T follicular helper cell (primary cell): ENCODE data around the gene SLC2A2.
"Not testable (repeated sequence)": the region's sequence is repeated elsewhere in the genome, so short reads cannot be mapped to it uniquely, and the experiment has no call there.

ENCODE experiments used
- DNase-seq: peaks from one replicate; pipeline ENCODE4 v3.0.0-alpha.2; 2020; ENCODE audit warnings: low read depth

The SLC2A2 gene

DNA sequence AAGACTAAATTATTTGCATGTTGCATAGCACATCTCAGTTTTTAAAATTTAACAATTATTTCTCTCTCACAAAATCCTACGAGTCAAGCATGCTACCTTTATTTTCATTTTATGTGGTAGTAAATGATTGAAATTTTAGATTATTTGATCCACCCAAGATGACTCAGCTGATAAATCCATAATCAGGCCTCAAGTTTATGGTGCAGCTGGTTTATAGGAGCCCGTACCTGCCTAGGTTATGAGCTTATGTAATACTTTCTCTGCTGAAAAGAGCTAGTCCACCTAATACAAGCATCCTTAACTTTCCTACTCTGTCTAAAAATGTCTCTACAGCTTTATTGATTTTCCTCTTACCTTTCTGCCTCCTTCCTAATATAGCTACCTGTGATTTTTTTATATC is 41.2 kb downstream of the SLC2A2 start:
- DNase-seq, result no peak

DNA sequence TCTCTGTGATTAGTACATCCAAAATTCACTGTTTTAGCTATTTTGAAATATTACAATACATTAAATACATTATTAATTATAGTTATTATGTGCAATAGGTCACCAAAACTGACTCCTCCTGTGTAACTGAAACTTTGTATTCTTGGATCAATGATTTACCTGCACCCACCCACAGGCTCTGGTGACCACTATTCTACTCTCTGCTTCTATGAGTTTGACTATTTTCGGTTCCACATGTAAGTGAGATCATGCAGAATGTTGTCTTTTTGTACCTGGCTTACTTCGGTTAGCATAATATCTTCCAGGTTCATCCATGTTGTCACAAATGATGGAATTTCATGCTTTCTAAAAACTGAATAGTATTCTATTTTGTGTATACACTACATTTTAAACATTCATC is 43.8 kb downstream of the SLC2A2 start:
- DNase-seq, result no peak

GRCh38 chr3:170980399-170980798 is 46.1 kb downstream of the SLC2A2 start:
- no peak for DNase-seq

GRCh38 chr3:170977949-170978745 is 48.4 kb downstream of the SLC2A2 start:
- no peak for DNase-seq

DNA sequence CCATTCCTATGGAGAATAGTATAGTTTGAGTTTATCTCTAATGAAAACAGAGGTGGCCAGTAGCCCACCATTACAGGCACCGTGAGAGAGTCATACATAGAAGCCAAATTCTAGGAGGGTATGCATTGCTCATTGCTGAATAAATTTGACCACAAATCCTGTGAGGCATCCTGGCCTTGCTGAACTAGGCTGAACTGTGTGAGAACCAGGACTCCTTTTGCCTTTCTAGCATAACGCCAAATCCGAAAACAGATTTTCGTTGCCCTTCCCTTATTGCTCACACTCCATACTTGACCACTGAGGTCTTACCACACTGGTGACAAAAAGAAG is 50.4 kb downstream of the SLC2A2 start:
- no peak for DNase-seq

GRCh38 chr3:170975283-170976189 is 51.0 kb downstream of the SLC2A2 start:
- no peak for DNase-seq

DNA sequence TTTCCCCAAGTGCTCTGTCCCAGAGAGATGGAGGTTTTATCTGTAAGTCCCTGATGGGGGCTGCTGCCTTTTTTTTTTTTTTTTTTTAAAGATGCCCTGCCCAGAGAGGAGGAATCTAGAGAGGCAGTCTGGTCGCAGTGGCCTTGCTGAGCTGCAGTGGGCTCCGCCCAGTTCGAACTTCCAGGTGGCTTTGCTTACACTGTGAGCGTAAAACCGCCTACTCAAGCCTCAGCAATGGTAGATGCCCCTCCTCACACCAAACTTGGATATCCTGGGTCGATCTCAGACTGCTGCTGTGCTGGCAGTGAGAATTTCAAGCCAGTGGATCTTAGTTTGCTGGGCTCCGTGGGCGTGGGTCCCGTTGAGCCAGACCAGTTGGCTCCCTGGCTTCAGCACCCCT is 51.6 kb downstream of the SLC2A2 start:
- DNase-seq, result no peak

- DNase-seq, result not testable (repeated sequence)
These were observed 53.6 kb downstream of the SLC2A2 start for GRCh38 chr3:170972917-170973316.

- no peak for DNase-seq
These were observed 59.4 kb downstream of the SLC2A2 start for GRCh38 chr3:170967126-170967525.

DNA sequence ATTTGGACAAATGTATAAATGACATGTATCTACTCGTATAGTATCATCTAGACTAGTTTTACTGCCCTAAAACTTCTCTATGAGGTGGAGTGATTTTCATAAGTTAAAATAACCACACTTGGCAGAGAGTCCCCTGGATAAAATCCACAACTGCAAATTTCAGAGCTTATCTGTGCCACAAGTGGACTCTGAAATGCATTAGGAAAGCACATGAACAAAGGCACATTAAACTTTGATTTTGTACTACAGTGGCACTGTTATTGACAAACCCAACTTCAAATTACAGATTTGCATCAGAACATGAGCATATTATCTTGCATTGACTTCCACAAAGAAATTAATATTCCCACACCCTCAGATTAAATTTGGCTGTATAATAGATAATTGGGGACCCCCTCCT is 60.0 kb downstream of the SLC2A2 start:
- DNase-seq, result no peak

GRCh38 chr3:170962411-170962810 is 64.1 kb downstream of the SLC2A2 start:
- no peak for DNase-seq

DNA sequence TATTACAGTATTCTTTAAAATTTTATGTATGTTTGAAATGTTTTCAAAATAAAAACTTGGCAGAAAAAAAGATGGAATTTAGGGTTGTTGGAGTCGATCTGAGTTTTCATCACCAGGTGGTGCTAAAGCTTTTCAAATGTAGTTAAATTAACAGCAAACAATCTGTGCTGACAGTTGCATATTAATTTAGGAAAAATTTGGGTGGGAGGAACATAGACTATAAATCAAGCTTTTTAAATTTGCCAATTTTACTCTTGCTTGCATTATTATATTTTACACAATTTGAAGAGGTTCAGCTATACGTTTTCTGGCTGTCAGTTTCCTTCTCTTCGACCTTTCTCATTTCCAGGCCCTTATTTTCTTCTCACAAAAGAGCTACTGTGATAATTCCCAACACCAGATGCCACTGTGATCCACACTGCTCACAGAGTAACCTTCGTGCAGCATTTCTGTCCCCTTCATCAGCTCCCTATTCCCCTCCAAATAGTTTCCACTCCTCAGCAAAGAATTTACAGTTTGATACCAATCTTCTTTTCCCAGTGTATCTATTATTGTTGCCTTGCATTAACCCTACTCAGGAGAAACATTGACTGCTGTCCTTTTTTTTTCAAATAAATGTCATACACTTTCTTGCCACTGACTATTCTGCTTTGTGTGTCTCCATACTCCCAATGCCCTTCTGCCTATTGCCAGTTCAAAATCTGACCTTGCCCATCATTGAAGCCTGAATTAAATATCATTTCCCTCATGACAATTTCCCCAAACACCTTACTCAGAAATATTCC is 64.7 kb downstream of the SLC2A2 start:
- no peak for DNase-seq

GRCh38 chr3:170959457-170959856 is 67.1 kb downstream of the SLC2A2 start:
- no peak for DNase-seq

DNA sequence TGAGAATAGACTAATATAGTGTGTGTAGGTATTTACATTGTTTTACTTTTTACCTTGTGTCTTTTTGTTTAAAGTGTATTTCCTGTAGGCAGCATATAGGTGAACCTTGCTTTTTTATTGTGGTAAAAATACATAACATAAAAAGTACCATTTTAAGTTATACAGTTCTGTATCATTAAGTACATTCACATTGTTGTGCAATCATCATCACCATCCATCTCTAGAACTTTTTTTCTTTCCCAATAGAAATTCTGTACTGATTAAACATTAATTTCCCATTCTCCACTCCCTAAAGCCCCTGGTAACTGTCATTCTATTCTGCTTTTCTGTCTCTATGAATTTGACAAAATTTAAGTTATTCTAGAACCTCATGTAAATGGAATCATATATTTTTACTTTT is 69.9 kb downstream of the SLC2A2 start:
- no peak for DNase-seq

DNA sequence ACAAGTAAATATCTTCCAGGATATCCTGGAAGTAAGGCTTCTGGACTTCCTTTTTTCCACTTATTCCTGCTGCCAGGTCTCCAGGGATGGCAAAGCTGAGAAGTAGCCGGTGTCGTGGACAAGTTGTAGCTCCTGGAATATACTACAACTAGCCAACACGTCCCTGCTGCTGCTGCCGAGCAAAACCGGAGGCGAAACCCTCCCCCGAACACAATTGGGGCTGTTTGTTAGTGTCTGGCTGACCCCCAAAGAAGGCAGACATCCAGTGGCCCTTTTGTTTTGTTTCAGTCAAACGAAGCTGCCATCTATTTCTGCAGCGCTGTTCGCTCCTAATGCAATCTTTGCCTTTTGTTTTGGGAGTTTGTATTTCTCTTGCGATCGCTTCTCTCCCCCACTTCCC is 72.8 kb downstream of the SLC2A2 start:
- no peak for DNase-seq

DNA sequence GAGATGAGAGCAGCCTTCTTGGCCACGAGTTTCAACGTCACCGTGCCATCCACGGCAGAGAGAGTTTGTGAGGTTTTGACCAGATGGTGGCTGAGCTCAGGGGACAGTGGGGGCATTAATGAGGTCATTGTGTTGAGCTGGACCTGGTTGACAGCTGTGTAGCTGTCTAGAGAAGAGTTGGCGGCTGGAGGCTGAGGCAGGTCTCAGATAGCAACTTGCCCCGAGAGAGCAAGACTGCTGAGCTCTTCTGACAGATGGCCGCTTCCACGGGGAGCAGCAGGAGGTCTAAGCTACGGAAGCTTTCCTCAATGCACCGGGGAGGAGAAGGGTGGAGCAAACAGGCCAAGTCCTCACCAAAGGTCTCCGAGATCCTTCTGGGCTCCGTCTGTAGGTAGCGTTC is 73.3 kb downstream of the SLC2A2 start:
- DNase-seq, result no peak

- no peak for DNase-seq
These were observed 77.3 kb downstream of the SLC2A2 start for GRCh38 chr3:170949211-170949610.

DNA sequence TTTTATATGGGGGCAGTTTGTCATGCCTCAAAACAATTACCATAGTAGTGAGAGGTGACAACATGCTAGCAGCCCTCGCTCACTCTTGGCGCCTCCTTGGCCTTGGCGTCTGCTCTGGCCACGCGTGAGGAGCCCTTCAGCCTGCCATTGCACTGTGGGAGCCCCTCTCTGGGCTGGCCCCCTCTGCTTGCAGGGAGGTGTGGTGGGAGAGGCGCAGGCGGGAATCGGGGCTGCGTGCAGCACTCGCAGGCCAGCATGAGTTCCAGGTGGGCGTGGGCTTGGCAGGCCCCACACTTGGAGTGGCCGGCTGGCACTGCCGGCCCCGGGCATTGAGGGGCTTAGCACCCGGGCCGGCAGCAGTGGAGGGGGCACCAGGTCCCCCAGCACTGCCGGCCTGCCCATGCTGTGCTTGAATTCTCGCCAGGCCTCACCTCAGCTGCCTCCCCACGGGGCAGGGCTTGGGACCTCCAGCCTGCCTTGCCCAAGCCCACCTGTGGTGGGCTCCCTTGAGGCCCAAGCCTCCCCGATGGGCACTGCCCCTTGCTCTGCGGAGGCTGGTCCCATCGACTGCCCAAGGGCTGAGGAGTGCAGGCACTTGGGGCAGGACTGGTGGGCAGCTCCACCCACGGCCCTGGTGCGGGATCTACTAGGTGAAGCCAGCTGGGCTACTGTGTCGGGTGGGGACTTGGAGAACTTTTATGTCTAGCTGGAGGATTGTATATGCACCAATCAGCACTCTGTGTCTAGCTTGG is 79.3 kb downstream of the SLC2A2 start:
- no peak for DNase-seq
